D341Med (cell line): ENCODE measurements around the gene TMEM132D.

ENCODE experiments used
- DNase-seq: peaks from one replicate; pipeline ENCODE4 v3.0.0; 2012; ENCODE audit warnings: low spot score

TMEM132D gene

DNA sequence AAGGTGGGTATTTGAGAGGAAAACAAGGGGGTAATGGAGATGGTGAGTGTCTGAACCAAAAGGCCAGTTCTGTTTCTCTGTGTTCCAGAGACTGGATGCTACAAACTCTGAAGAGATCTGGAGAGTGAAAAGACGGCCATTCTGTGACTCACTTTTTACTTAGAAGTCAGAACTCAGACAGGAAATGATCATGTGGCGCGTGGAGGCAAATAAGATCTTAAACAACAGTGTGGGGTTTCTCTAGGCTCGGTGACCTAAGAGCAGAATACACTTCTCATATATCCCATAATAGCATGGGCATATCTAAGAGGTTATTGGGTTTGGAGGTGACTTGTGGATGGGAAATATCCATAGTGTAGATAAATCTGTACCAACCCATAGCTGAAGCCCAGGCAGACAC lies 463.5 kb downstream of the TMEM132D start:
- no peak for DNase-seq

DNA sequence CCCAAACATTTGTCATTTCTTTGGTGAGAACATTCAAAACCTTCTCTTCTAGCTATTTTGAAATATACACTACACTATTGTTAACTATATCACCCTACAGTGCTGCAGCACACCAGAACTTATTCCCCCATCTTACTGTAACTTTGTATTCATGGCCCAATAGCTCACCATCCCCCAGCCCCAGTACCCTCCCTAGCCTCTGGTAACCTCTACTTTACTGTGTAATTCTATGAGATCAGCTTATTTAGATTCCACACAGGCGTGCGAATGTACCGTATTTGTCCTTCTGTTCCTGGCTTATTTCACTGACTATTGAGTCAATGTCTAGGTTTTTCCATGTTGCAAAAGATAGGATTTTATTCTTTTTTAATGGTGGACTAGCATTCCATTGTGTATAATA lies 469.0 kb downstream of the TMEM132D start:
- DNase-seq = no peak

DNA sequence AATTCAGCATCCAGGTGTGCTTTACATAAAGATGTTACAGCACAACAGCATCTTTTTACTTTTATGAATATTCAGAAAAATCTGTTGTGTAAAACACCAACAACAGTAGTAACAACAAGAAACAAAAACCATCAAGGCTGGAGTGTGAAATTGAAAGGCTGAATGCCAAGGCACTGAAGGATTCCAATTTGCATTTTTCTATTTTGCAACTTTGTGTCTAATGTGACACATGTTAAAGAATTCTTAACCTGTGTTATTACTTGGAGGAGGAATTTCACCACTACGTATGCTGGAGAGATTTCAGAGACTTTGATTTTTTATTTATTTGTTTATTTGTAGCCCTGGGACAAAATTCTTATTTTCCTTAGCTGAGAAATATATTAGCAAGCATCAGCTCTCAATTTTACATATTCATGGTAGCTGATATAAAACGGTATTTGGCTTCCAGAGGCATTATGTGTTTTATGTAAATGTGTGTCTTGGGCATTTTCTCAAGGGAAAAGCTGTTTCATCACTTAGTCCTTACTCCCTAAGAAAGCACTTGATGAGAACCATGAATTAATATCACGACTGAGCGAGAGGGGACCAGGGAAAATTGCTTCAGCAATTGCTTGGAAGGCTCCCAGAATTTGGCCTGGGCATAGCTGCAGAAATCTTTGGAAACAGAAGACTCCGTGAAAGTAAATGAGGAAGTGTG lies 475.4 kb downstream of the TMEM132D start:
- DNase-seq = no peak

DNA sequence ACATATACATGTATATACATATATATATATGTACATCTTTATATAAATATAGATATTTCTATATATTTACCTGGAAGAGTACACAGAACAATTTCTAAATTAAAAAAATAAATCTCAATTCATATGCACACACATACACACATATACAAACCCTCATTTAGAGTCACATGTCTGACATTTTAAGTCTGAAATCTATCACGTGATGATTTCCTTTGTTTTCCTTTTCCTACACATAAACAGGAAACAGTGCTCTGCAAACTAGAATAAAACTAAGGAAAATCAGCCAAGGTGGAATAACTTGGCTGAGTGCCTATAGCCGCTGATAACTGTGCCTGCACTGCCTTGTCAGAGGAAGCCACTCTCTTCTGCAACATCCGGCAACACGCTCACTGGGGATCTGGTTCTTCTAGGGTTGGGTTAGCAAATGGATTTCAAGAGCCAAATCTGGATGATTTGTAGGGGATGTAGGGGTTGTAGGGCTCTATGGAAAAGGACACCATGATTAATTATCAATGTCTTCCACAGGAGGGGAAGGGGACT lies 480.7 kb downstream of the TMEM132D start:
- DNase-seq = no peak

DNA sequence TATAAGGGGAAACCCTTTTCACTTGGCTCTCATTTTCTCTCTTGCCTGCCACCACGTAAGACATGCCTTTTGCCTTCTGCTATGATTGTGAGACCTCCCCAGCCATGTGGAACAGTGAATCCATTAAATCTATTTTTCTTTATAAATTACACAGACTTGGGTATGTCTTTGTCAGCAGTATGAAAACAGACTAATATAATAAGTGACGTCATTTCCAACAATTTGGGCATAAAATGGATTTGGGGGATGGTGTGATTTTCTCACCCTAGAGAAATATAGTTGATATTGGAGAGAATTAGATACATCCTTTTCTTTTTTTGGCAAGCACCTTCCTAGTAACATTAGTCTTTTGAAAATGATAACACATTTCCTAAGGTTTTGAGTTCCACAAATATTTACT lies 490.5 kb downstream of the TMEM132D start:
- no peak for DNase-seq

DNA sequence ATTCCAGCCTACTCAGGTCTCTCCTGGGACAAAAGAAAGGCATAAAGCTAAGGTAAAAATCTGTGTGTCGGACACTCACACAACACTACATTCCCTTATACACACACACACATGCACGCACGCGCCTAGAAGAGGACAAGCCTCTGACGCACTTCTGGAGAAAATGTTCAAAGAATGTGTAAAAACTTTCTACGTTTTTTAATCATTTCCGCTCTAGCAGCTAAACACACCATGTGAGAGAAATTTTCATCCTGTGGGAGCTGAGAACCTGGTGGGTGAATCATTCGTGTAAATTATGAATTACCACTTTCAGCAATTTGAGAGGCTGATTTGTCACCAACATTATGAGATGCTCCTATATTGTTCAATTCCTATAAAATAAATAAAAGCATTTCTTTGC lies 494.5 kb downstream of the TMEM132D start:
- DNase-seq = no peak

DNA sequence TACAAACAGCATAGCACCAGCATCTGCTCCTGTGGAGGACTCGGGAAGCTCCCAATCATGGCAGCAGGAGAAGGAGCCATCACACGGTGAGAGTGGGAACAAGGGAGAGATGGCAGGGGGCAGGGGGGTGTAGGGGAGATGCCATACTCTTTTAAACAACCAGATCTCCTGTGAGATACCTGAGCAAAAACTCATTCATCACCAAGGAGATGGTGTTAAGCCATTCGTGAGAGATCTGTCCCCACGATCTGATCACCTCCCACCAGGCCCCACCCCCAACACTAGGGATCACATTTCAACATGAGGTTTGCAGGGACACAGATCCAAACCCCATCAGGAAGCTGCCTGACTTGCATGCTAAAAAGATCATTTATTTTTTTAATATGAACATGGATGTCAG lies 499.3 kb downstream of the TMEM132D start:
- no peak for DNase-seq

DNA sequence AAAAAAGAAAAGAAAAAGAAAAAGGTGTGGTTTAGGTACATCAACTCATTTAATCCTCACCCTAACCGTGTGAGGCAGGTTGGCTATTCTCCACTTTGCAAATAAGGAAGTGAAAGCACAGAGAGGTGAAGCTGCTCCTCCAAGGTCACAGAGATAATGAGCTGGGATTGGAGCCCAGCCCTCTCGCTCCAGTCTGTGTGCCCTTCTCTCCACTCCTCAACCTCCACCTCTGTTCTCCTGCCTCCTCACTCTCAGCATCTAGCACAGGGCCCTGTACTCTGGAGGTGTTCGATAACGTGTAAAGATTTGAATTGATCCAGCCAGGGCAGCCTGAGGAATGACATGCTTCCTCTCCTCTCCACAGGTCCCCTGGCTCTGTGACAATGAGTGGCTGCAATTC lies 502.3 kb downstream of the TMEM132D start:
- no peak for DNase-seq

DNA sequence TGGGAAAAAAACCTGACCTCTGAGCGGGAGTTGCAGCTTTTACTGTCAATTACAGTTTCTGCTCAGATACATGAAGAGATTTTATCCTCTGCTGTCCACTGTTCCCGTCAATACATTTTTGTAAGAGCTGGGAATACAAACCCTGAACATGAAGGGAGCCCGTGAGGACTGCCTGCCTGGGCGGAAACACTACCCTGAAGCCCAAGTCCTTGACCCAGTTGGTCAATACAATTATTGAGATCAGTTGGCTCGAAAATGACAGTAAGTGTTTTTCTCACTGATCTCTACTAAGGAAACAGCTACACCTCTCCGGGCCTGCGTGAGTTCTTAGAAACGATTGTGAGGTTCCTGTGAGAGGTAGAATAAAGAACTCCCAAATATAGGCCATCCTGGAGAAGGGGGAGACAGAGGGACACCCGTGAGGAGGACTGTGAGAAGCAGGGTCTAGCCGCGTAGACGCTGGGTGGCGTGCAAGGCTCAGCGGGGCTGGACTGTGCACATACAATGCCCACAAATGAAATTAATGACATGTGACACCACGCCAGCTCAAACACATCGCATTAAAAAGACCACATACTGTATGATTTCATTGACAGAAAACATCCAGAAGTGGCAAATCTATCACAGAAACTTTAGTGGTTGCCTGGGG lies 509.5 kb downstream of the TMEM132D start:
- DNase-seq = no peak

DNA sequence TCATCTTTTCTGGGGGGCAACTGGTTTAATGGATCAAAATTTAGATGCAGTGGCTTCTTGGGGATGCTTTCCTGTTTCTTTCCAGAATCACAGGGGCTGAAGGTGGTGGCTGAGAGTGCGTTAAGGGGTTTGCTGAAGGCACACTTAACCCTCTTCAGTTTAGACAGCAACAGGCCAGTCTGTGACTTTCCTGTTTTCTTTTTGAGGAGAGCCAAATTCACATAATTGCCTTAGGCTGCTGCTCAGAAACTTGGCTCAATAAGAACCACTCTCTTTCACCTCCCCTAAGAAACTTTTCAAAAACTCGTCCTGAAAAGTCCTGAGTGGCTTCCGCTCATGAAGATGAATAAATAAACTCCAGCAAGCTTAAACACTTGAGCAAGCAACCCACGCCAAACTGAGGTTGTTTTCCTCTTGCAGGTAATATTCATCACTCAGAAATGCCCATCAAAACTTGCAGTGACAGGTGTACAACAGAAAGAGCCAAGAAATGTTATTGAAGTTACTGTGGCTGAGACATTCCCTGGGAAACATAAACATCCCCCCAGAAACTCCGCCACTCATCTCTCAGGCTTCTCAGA lies 510.4 kb downstream of the TMEM132D start:
- DNase-seq = no peak

DNA sequence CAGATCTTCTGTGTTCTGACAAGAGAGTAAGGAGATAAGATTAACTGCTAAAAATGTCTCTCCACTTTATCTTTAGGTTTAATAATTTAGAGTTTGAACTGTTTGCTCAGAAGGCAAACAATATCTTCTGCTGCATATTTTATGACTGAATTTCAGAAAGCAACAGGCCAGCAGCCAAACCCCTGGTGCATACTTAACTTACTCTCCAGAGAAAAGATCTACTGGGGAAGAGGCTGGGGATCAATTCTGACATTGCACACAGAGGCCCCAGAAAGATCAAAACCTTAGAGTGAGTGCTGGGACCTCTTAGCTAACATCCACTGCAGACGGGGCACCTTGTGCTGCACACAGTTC lies 518.2 kb downstream of the TMEM132D start:
- no peak for DNase-seq

DNA sequence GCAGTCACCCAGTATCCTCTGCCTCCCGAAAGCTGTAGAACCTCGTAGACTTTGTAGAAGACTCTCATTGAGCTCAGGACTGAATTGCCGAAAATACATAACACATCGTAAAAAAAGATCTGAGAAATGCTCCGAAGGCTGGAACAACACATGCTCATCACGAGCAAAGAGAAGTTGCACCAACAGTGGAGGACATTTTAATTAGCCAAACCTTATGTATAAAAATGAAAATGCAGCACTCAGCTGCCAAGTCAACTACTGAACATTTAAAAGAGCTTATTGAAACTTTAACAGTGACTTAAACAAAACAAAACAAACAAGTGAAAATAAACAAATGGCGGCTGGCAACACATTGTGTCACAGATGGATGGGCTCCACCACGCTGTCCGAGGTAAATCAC lies 519.9 kb downstream of the TMEM132D start:
- DNase-seq = no peak

DNA sequence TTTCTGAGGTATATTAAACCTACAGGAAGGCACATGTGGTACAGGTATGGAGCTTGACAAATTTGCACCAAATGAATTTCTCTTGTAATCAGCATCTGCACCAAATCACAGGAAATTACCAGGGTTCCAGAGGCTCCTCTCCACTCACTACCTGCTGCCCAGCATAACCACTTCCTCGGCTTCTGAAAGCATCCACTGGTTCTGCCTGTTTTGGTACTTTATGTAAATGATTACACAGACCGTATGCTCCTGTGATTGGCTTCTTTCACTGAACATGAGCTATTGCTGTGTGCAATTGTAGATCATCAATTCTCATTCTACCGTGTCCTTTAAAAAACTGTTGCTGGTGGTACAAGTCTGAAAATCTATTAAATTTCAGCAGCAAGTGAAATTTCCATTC lies 522.1 kb downstream of the TMEM132D start:
- DNase-seq = no peak

DNA sequence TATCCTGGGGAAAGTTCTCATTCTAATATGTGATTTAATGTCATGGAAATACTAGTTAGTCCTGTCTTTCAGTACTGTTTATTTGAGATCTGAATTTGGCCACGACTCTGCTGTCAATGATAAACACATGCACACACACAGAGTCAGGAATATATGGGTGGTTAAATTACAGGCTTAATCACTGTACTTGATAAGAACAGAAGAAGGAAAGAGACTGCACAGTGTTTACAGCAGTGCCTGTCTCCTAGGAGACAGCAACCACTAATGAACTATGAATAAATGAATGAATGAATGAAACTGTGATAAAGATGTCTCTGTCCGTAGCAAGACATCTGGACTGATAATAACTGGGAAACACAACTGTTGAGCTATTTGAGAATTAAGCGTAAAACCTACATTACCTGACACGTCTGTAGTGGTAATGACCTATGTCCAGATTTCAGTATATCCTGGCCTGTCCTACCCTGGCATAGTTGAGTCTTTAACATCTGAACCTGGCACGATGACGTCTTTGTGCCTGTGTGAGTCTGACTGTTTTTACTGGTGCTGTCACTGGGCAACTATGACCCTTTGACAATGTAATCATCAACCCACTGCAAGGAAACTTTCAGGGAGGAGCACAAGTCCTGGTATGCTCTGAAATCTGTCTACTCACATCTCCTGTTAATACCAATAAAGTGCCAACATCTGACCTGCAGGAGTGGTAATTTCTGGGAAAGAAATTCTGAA lies 524.6 kb downstream of the TMEM132D start:
- no peak for DNase-seq

DNA sequence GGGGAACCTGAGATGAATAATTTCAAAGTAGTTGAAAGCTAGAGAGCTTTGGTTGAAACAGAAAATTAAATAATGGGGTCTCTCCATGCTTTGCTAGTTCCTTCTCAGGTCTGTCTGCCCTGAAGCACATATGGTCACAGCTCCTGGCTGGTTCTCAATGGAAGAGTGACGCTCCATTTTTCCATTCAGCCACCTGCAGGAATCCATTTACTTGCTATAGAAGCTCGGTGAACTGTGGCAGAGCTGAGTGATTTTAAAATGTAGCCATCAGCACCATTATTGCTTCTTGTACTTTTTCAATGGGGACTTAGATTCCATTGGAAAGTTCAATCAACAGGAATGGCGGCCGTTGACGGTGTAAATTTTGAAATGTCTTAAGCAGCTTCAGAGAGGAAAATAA lies 525.3 kb downstream of the TMEM132D start:
- DNase-seq = no peak

DNA sequence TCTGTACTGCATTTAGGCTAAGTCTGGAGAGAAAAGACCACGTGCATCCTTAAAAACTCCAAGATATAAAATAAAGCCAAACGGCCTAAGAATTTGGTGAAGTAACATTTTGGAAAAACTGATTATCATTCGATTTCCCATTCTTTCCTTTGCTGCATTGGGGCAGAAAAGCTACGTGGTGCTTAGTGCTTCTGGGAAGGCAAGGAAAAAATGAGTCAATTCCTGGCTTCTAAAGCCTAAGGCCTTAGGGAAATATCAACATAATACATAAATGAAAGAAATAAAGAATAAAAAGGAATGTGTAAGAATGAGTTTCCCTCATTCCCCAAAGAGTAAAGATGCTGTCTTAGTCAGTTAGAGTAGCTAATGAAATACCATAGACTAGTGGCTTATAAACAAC lies 530.1 kb downstream of the TMEM132D start:
- DNase-seq = no peak

DNA sequence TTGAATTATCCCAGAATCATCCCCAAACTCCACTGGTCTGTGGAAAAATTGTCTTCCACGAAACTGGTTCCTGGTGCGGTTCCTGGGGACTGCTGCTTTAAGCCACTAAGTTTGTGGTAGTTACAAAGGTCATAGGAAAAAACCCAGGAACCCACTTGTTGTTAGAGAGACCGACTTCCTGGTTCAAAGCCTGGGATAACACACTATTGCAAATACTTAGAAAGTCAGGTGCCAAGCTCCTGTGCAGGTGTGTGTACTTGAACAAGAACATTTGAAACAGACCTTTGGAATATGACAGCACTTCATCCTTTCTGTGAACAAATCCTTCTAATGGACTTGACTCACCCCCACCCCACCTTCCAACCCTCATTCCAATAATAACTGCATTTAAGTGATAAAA lies 530.9 kb downstream of the TMEM132D start:
- DNase-seq = no peak

DNA sequence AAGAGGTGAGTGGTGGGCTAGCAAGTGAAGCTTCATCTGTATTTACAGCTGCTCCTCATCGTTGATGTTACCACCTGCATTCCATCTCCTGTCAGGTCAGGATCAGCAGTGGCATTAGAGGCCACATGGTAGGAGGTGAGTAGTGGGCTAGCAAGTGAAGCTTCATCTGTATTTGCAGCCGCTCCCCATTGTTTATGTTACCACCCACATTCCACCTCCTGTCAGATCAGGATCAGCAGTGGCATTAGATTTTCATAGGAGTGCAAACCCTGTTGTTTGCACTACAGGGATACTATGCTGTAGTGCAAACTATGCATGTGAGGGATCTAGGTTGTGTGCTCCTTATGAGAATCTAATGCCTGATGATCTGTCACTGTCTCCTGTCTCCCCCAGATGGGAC lies 531.5 kb downstream of the TMEM132D start:
- DNase-seq = no peak

DNA sequence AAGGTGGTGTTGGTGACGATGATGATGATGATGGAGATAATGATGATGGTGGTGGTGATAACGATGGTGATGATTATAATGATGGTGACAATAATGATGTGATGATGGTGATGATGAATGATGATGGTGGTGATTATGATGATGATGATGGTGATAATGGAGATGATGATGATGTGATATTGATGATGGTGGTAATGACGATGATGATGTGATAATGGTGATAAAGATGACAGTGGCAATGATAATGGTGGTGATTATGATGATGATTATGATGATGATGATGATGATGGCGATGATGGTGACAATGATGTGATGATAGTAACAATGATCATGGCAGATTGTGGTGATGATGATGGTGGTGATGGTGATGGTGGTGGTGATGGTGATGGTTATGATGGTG lies 532.6 kb downstream of the TMEM132D start:
- no peak for DNase-seq

DNA sequence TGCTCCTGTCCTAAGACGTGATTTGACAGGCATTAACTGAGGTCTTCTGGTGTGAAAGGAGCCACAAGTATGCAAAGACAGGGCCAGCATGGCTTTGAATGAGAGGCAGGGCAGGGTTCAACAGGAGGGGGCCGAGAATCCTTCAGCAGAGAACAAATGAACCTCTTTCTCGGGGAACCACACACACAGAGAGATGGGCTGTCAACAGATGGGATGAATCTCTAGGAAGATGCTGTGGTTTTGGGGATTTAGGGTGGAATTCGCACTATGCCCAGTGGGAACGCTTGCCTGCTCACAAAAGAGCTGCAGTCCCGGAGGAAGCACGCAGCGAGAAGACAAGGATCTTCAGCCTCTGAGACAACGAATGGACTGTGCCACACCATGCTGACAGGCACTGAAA lies 537.2 kb downstream of the TMEM132D start:
- no peak for DNase-seq

DNA sequence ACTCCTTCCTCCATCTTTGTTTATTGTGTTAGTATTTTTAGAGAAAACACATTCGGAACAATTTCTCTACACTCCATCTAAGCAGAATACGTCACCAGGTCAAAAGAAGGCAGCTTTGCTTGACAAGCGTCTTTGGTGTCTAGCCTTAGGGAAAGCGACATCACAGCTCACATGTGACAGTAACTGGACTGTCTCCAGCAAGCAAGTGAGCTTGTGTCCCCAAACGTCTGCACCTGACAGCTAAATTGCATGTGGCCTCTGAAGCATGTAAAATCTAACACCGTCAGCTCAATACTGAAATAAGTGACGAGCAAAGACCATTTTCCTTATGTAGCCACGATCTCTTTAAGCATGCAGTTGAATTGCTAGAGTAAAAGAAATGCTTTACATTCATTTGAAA lies 540.8 kb downstream of the TMEM132D start:
- DNase-seq = no peak

DNA sequence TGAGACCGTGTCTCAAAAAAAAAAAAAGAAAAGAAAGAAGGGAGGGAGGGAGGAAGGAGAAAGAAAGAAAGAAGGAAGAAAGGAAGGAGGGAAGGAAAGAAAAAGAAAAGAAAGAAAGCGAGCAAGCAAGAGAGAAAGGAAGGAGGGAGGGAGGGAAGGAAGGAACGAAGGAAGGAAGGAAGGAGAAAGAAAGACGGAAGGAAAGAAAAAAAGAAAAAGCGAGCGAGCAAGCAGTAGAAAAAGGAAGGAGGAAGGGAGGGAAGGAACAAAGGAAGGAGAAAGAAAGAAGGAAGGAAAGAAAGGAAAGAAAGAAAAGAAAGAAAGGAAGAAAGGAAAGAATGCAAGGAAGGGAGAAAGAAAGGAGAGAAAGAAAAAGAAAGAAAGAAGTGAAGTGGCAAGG lies 546.6 kb downstream of the TMEM132D start:
- no peak for DNase-seq

DNA sequence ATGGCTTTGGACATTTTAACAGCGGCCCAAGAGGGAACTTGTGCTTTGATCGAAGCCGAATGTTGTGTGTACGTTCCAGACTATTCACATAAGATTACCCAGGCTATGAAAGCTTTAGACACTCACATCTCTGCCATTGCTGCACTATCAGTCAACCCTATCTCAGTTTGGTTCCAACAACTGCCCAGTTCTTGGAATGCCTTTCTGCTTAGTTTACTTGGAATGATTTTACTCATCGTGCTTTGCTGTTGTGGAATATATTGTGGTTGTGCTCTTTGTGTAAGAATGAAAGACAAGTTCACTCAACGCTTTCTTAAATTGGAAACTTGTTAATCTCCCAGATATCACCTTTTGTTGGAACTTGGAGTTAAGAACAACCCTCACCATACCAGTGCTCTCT lies 552.3 kb downstream of the TMEM132D start:
- no peak for DNase-seq
